BE2C (cell line): ENCODE measurements around the gene SAMHD1.

Experiments used
- DNase-seq: peaks from one replicate; pipeline ENCODE4 v3.0.0-alpha.2; 2020
- H3K27me3 ChIP-seq: fragments of 250-450 bp; sonication (Bioruptor Pico); 2 replicates; pipeline ENCODE4 v1.5.1; 2020; ENCODE audit warnings: mild to moderate bottlenecking
- H3K36me3 ChIP-seq: fragments of 250-450 bp; sonication (Bioruptor Pico); 2 replicates; pipeline ENCODE4 v1.5.1; 2020; ENCODE audit warnings: mild to moderate bottlenecking
- H3K4me1 ChIP-seq: fragments of 250-450 bp; sonication (Bioruptor Pico); 2 replicates; pipeline ENCODE4 v1.5.1; 2020
- H3K4me3 ChIP-seq: 2 replicates; pipeline ENCODE4 v1.5.1; 2011; ENCODE audit warnings: low read depth, low read length
- H3K9me3 ChIP-seq: fragments of 250-450 bp; sonication (Bioruptor Pico); 2 replicates; pipeline ENCODE4 v1.5.1; 2020
- CTCF ChIP-seq: IDR thresholded peaks from 2 replicates; pipeline ENCODE4 v1.5.1; 2012; ENCODE audit warnings: mild to moderate bottlenecking, low read depth, low read length

Gene SAMHD1

GRCh38 chr20:36872852-36873251, 78.7 kb downstream of the SAMHD1 start:
- no peaks in the 10 kb centered on the region for H3K27me3 ChIP-seq
- peaks cover 8% of the 10 kb centered on the region for H3K4me1 ChIP-seq
- H3K9me3 ChIP-seq = no peaks in the 10 kb centered on the region
- TF ChIP-seq CTCF = no peak
- H3K36me3 ChIP-seq = no peaks in the 10 kb centered on the region
- peak; percentile 87 for DNase-seq
- H3K4me3 ChIP-seq = no peak overlapping the region

GRCh38 chr20:36871640-36872570, 79.6 kb downstream of the SAMHD1 start:
- no peak for DNase-seq
- no peak for TF ChIP-seq CTCF
- no peaks in the 10 kb centered on the region for H3K27me3 ChIP-seq
- no peak overlapping the region for H3K4me3 ChIP-seq
- H3K9me3 ChIP-seq = no peaks in the 10 kb centered on the region
- no peaks in the 10 kb centered on the region for H3K36me3 ChIP-seq
- peaks cover 8% of the 10 kb centered on the region for H3K4me1 ChIP-seq

- H3K4me1 ChIP-seq = no peaks in the 10 kb centered on the region
- no peaks in the 10 kb centered on the region for H3K9me3 ChIP-seq
- no peak overlapping the region for H3K4me3 ChIP-seq
- no peaks in the 10 kb centered on the region for H3K27me3 ChIP-seq
- no peak for DNase-seq
- no peaks in the 10 kb centered on the region for H3K36me3 ChIP-seq
- TF ChIP-seq CTCF = no peak
Observed at GRCh38 chr20:36866681-36867495, 84.6 kb downstream of the SAMHD1 start.

GRCh38 chr20:36866164-36866563, 85.3 kb downstream of the SAMHD1 start:
- Histone ChIP-seq H3K4me1 (no peaks in the 10 kb centered on the region), H3K4me3 (no peak overlapping the region), H3K27me3 (no peaks in the 10 kb centered on the region), H3K9me3 (no peaks in the 10 kb centered on the region), H3K36me3 (no peaks in the 10 kb centered on the region)
- no peak for TF ChIP-seq CTCF
- DNase-seq = no peak

- Histone ChIP-seq H3K9me3 (no peaks in the 10 kb centered on the region), H3K4me3 (no peak overlapping the region), H3K4me1 (no peaks in the 10 kb centered on the region), H3K36me3 (peaks cover 2% of the 10 kb centered on the region; the same call in 1 of the 2 replicates), H3K27me3 (no peaks in the 10 kb centered on the region)
- no peak for DNase-seq
- TF ChIP-seq CTCF = no peak
Observed at GRCh38 chr20:36865861-36866149, 85.7 kb downstream of the SAMHD1 start.
